HL-60 (cell line): ENCODE results near the gene SLIRP.
A peak's percentile ranks its signal among the peaks of the same experiment; 100 is the strongest.

ENCODE experiments used
- POLR2AphosphoS5 ChIP-seq: IDR thresholded peaks from 2 replicates; pipeline ENCODE4 v1.6.1; 2012; ENCODE audit warnings: low read depth
- SPI1 ChIP-seq: IDR thresholded peaks from 2 replicates; pipeline ENCODE4 v1.6.1; 2012; ENCODE audit warnings: low read depth, mild to moderate bottlenecking, borderline replicate concordance
- TF ChIP-seq, protein P1 (sequence below): IDR thresholded peaks from one replicate; pipeline ENCODE4 v1.5.1; 2011; ENCODE audit warnings: low read length, control low read depth, inconsistent platforms; ENCODE audit not compliant: insufficient read depth
- TF ChIP-seq, protein P2 (sequence below): IDR thresholded peaks from 2 replicates; pipeline ENCODE4 v1.6.1; 2012; ENCODE audit warnings: low read depth; ENCODE audit not compliant: insufficient replicate concordance

DNA sequence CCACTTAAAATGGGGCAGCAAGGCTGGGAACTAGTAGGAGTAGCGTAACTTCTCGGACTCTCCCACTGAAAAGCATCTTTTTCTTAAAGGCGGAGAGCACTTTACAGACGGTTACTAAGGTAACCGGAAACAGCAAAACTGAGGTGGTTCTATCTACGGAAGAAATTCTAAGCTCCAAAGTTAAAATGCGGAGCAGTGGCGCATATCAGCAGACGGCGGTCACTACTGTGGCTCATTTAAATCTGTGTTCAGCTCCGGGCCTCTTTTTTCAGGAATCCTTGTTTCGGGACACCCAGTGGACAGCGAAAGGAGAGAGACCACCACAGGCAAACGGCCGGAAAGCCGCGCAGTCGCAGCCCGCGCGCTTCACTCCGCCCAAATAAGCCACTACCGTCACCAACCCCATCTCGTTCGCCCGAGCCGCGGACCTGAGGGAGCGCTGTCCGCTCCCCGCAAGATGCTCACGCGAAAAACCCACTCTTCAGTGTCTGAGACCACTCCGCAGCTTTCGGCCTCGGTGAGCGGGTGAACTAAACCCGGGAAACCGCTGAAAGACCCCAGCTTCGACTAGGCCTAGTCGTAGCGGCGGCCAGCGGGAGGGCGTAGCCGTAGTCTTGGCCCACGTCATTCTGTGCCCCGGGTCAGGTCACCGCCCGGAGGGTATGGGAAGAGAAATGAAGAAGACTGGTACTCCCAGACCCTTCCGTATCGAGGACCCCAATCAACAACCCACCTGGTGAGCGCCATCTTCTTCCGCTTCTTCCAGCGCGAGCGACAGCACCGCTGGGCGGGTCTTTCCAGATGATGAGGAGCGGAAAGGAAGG is 52.7 kb downstream of the SLIRP start, which contains the start of gene SNW1:
- TF ChIP-seq, protein P1, sequence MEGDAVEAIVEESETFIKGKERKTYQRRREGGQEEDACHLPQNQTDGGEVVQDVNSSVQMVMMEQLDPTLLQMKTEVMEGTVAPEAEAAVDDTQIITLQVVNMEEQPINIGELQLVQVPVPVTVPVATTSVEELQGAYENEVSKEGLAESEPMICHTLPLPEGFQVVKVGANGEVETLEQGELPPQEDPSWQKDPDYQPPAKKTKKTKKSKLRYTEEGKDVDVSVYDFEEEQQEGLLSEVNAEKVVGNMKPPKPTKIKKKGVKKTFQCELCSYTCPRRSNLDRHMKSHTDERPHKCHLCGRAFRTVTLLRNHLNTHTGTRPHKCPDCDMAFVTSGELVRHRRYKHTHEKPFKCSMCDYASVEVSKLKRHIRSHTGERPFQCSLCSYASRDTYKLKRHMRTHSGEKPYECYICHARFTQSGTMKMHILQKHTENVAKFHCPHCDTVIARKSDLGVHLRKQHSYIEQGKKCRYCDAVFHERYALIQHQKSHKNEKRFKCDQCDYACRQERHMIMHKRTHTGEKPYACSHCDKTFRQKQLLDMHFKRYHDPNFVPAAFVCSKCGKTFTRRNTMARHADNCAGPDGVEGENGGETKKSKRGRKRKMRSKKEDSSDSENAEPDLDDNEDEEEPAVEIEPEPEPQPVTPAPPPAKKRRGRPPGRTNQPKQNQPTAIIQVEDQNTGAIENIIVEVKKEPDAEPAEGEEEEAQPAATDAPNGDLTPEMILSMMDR: no peak
- TF ChIP-seq POLR2AphosphoS5: peak; percentile 67
- no peak for TF ChIP-seq SPI1
- TF ChIP-seq, protein P2, sequence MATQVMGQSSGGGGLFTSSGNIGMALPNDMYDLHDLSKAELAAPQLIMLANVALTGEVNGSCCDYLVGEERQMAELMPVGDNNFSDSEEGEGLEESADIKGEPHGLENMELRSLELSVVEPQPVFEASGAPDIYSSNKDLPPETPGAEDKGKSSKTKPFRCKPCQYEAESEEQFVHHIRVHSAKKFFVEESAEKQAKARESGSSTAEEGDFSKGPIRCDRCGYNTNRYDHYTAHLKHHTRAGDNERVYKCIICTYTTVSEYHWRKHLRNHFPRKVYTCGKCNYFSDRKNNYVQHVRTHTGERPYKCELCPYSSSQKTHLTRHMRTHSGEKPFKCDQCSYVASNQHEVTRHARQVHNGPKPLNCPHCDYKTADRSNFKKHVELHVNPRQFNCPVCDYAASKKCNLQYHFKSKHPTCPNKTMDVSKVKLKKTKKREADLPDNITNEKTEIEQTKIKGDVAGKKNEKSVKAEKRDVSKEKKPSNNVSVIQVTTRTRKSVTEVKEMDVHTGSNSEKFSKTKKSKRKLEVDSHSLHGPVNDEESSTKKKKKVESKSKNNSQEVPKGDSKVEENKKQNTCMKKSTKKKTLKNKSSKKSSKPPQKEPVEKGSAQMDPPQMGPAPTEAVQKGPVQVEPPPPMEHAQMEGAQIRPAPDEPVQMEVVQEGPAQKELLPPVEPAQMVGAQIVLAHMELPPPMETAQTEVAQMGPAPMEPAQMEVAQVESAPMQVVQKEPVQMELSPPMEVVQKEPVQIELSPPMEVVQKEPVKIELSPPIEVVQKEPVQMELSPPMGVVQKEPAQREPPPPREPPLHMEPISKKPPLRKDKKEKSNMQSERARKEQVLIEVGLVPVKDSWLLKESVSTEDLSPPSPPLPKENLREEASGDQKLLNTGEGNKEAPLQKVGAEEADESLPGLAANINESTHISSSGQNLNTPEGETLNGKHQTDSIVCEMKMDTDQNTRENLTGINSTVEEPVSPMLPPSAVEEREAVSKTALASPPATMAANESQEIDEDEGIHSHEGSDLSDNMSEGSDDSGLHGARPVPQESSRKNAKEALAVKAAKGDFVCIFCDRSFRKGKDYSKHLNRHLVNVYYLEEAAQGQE: no peak
